CD4-positive, CD25-positive, alpha-beta regulatory T cell (primary cell): ENCODE measurements around the gene HSPA1B. TPM values are rescaled to one million over a fixed set of nuclear protein-coding genes. Genes with fewer than 3 reads are reported as not detected.
"Not testable (repeated sequence)": the region's sequence is repeated elsewhere in the genome, so short reads cannot be mapped to it uniquely, and the experiment has no call there.

ENCODE experiments used
- ATAC-seq, 2 donors: fragments of 150-1000 bp; cut with Tn5 transposase; one replicate each; pipeline ENCODE4 v1.10.0; 2021; ENCODE audit warnings: low read depth in 2 of 2, moderate number of reproducible peaks in 2 of 2, moderate library complexity in 1 of 2
- DNase-seq, 3 donors: peaks; one replicate each; pipeline versions ENCODE4 v3.0.0 to v3.0.0-alpha.2; 2012 to 2022; ENCODE audit warnings: mixed read lengths in 1 of 3
- H3K27ac ChIP-seq: one replicate; pipeline ENCODE4 v1.7.0; 2013; ENCODE audit warnings: mild to moderate bottlenecking, low read length; ENCODE audit not compliant: insufficient read depth, poor library complexity, severe bottlenecking
- H3K27me3 ChIP-seq: one replicate; pipeline ENCODE4 v1.7.0; 2013; ENCODE audit warnings: low read length; ENCODE audit not compliant: control insufficient read depth, insufficient read depth
- H3K36me3 ChIP-seq: one replicate; pipeline ENCODE4 v1.7.0; 2013; ENCODE audit warnings: mild to moderate bottlenecking, low read length, moderate library complexity; ENCODE audit not compliant: control insufficient read depth, insufficient read depth
- H3K4me1 ChIP-seq: 2 replicates; pipeline ENCODE4 v1.7.0; 2013; ENCODE audit warnings: mild to moderate bottlenecking, low read length; ENCODE audit not compliant: insufficient read depth, control insufficient read depth, poor library complexity, severe bottlenecking
- H3K4me3 ChIP-seq: one replicate; pipeline ENCODE4 v1.7.0; 2013; ENCODE audit warnings: low read depth, mild to moderate bottlenecking, low read length, moderate library complexity
- H3K9me3 ChIP-seq, 2 experiments: 1 replicate in 1 of 2; 2 replicates in 1 of 2; pipeline ENCODE4 v1.7.0; 2013; ENCODE audit warnings: low read length in 2 of 2, mild to moderate bottlenecking in 1 of 2, moderate library complexity in 1 of 2; ENCODE audit not compliant: control insufficient read depth in 2 of 2
- H3K27ac Mint-ChIP-seq, 3 donors: one replicate each; pipeline ENCODE4 v1.8.0; 2020 to 2022; ENCODE audit warnings: mild to moderate bottlenecking in 3 of 3, mixed read lengths in 3 of 3, moderate library complexity in 2 of 3
- H3K27me3 Mint-ChIP-seq: one replicate; pipeline ENCODE4 v1.8.0; 2022; ENCODE audit warnings: mild to moderate bottlenecking, mixed read lengths
- H3K36me3 Mint-ChIP-seq: one replicate; pipeline ENCODE4 v1.8.0; 2020; ENCODE audit warnings: mixed read lengths
- H3K4me1 Mint-ChIP-seq, 4 donors: one replicate each; pipeline ENCODE4 v1.8.0; 2020 to 2022; ENCODE audit warnings: mixed read lengths in 4 of 4, mild to moderate bottlenecking in 1 of 4
- H3K4me3 Mint-ChIP-seq, 4 donors: one replicate each; pipeline ENCODE4 v1.8.0; 2020 to 2022; ENCODE audit warnings: mild to moderate bottlenecking in 4 of 4, mixed read lengths in 4 of 4, moderate library complexity in 3 of 4
- H3K9me3 Mint-ChIP-seq, 7 donors: one replicate each; pipeline ENCODE4 v1.8.0; 2020 to 2022; ENCODE audit warnings: mixed read lengths in 7 of 7, mild to moderate bottlenecking in 3 of 7, moderate library complexity in 2 of 7
- polyA plus RNA-seq, 4 donors: library from polyadenylated mRNA; unstranded; fragments of 300-500 nt; fragmentation: Illumina TruSeq; gene quantifications; one replicate each; pipeline ENCODE4 v1.2.3, GENCODE V29; 2021
- total RNA-seq: library from RNA; stranded (reverse); gene quantifications from one replicate; pipeline ENCODE4 v1.2.3, GENCODE V29; 2022

The HSPA1B gene
- total and polyA plus RNA-seq, 5 donors from 2014 or later: 2.3 to 27.3 (median 3.1) TPM

DNA sequence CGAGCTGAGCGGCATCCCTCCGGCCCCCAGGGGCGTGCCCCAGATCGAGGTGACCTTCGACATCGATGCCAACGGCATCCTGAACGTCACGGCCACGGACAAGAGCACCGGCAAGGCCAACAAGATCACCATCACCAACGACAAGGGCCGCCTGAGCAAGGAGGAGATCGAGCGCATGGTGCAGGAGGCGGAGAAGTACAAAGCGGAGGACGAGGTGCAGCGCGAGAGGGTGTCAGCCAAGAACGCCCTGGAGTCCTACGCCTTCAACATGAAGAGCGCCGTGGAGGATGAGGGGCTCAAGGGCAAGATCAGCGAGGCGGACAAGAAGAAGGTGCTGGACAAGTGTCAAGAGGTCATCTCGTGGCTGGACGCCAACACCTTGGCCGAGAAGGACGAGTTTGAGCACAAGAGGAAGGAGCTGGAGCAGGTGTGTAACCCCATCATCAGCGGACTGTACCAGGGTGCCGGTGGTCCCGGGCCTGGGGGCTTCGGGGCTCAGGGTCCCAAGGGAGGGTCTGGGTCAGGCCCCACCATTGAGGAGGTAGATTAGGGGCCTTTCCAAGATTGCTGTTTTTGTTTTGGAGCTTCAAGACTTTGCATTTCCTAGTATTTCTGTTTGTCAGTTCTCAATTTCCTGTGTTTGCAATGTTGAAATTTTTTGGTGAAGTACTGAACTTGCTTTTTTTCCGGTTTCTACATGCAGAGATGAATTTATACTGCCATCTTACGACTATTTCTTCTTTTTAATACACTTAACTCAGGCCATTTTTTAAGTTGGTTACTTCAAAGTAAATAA is 10.2 kb upstream of the HSPA1B start:
- Histone ChIP-seq H3K27ac (peak overlapping the region; percentile 76), H3K4me1 (peaks cover 58% of the 10 kb centered on the region), H3K4me3 (peak overlapping the region; percentile 98)
- Mint-ChIP-seq H3K4me3 (peak overlapping the region; percentile 88 to 98 (median 95)), H3K4me1 (peaks cover 18 to 59% (median 38%) of the 10 kb centered on the region in 4 donors), H3K27ac (peak overlapping the region; percentile 81 to 90 (median 86))
- ATAC-seq (peak; percentile 50 to 54), DNase-seq (peak in 2 of 3 donors; percentile 74 to 78)
- not testable (repeated sequence) for H3K9me3 ChIP-seq, H3K36me3 ChIP-seq, H3K36me3 Mint-ChIP-seq, H3K27me3 ChIP-seq, H3K9me3 Mint-ChIP-seq, H3K27me3 Mint-ChIP-seq

DNA sequence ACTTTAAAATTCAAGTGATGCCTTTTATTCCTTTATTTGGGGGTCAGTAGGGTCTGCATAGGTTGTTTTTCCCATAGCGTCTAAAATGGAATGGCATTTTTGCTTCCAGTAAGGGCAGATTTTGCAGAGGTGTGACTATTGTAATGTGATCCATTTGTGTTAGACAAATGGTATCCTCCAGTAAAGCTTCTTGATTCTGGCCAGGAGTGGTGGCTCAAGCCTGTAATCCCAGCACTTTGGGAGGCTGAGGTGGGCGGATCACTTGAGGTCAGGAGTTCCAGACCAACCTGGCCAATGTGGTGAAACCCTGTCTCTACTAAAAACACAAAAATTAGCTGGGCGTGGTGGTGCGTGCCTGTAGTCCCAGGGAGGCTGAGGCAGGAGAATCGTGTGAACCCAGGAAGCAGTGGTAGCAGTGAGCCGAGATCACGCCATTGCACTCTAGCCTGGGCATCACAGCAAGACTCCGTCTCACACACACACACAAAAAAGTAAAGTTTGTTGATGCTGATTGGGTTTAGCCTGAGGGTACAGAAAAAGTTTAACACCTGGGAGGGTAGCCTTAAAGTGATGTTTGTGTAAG is 9.5 kb upstream of the HSPA1B start:
- not testable (repeated sequence) for H3K27me3 ChIP-seq, H3K36me3 Mint-ChIP-seq, H3K9me3 Mint-ChIP-seq, ATAC-seq, H3K36me3 ChIP-seq, H3K9me3 ChIP-seq, H3K27me3 Mint-ChIP-seq
- DNase-seq: peak in 1 of 3 donors; percentile 43
- Mint-ChIP-seq H3K4me3 (peak overlapping the region; percentile 88 to 98 (median 95)), H3K4me1 (peaks cover 15 to 59% (median 38%) of the 10 kb centered on the region in 4 donors), H3K27ac (peak overlapping the region; percentile 81 to 90 (median 86))
- peak overlapping the region; percentile 98 for H3K4me3 ChIP-seq
- peak overlapping the region; percentile 76 for H3K27ac ChIP-seq
- H3K4me1 ChIP-seq: peaks cover 58% of the 10 kb centered on the region

DNA sequence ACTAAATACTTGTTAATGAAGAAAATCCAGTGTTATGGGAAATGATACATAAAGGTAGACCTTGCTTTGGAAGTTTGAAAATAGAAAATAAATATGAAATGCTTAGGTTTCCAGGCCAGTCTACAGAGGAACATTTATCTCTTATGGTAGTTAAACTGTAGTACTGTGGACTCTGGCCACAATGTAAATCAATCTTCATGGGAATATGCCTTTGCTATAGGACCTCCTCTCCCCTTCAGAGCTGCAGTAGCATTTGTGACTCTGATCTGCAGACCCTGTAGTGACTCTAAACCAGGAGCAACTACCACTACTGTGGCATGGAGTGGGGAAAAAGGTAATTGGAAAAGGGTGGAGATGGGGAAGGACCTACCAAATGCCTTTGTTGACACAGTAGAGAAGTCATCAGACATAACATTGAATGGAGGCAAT is 7.7 kb upstream of the HSPA1B start:
- Histone ChIP-seq H3K4me1 (peaks cover 48% of the 10 kb centered on the region), H3K9me3 (no peaks in the 10 kb centered on the region), H3K27me3 (no peaks in the 10 kb centered on the region), H3K27ac (peak overlapping the region; percentile 48), H3K36me3 (no peaks in the 10 kb centered on the region), H3K4me3 (peak overlapping the region; percentile 67)
- Mint-ChIP-seq H3K36me3 (peaks cover 8% of the 10 kb centered on the region), H3K27me3 (no peaks in the 10 kb centered on the region), H3K9me3 (no peaks in the 10 kb centered on the region), H3K4me1 (peaks cover 12 to 53% (median 30%) of the 10 kb centered on the region in 4 donors), H3K27ac (peak overlapping the region in 2 of 3 donors; percentile 13 to 66), H3K4me3 (peak overlapping the region; percentile 70 to 98 (median 84))
- DNase-seq (no peak), ATAC-seq (no peak)

DNA sequence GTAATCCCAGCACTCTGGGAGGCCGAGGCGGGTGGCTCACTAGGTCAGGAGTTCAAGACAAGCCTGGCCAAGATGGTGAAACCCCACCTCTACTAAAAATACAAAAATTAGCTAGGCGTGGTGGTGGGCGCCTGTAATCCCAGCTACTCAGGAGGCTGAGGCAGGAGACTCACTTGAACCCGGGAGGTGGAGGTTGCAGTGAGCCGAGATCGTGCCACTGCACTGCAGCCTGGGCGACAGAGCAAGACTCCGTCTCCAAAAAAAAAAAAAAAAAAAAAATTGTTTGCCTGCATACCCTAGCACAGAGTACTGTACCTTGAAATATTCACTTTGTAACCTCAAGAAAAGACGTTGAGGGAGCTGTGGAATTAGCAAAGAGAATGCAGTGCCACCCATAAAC is 7.1 kb upstream of the HSPA1B start:
- H3K27ac ChIP-seq: peak overlapping the region; percentile 48
- not testable (repeated sequence) for H3K27ac Mint-ChIP-seq, H3K27me3 Mint-ChIP-seq, H3K36me3 ChIP-seq, H3K27me3 ChIP-seq, H3K36me3 Mint-ChIP-seq, ATAC-seq, DNase-seq, H3K9me3 ChIP-seq, H3K9me3 Mint-ChIP-seq
- peaks cover 12 to 58% (median 32%) of the 10 kb centered on the region in 4 donors for H3K4me1 Mint-ChIP-seq
- H3K4me3 ChIP-seq: peak overlapping the region; percentile 61
- H3K4me1 ChIP-seq: peaks cover 45% of the 10 kb centered on the region
- peak overlapping the region; percentile 94 to 98 (median 98) for H3K4me3 Mint-ChIP-seq

DNA sequence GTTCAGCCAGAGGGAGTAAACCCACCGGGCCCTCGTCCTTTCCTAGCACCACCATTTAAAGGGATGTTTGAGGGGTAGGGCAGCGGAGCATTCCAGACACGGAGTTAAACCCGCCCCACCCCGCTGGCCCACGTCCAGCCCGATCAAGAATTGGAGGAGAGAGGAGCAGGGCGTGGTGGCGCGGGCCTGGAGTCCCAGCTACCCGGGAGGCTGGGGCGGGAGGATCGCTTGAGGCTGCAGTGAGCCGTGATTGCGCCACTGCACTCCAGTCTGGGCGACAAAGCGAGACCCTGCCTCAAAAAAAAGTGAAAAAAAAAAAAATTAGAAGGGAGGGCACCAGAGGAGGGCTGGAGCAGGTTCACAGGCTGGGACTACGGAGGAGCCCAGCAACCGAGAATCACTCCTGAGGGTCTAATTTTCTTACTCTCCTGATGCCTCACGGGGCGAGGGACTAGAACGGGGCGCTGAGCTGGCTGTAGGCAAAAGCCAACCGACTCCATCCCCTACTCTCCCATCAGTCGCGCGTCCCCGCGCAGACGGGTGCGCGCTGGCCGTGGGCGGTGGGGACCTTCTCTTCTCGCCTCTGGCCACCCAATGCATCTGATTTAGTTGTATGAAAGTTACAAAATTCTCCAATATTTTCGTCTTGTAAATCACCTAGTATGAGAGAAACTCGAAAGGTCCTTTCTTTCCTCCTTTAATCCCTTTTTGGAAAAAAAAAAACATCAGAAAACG is 6.1 kb upstream of the HSPA1B start:
- H3K4me1 Mint-ChIP-seq: peaks cover 12 to 60% (median 35%) of the 10 kb centered on the region in 4 donors
- Histone ChIP-seq H3K4me1 (peaks cover 52% of the 10 kb centered on the region), H3K27me3 (no peaks in the 10 kb centered on the region), H3K36me3 (no peaks in the 10 kb centered on the region), H3K9me3 (no peaks in the 10 kb centered on the region), H3K27ac (peak overlapping the region; percentile 87), H3K4me3 (peak overlapping the region; percentile 92)
- peak in 1 of 2 donors; percentile 16 for ATAC-seq
- H3K27me3 Mint-ChIP-seq: no peaks in the 10 kb centered on the region
- peaks cover 8% of the 10 kb centered on the region for H3K36me3 Mint-ChIP-seq
- peak overlapping the region; percentile 91 to 100 (median 98) for H3K27ac Mint-ChIP-seq
- DNase-seq: peak in 1 of 3 donors; percentile 63
- peak overlapping the region; percentile 94 to 98 (median 98) for H3K4me3 Mint-ChIP-seq
- no peaks in the 10 kb centered on the region for H3K9me3 Mint-ChIP-seq

DNA sequence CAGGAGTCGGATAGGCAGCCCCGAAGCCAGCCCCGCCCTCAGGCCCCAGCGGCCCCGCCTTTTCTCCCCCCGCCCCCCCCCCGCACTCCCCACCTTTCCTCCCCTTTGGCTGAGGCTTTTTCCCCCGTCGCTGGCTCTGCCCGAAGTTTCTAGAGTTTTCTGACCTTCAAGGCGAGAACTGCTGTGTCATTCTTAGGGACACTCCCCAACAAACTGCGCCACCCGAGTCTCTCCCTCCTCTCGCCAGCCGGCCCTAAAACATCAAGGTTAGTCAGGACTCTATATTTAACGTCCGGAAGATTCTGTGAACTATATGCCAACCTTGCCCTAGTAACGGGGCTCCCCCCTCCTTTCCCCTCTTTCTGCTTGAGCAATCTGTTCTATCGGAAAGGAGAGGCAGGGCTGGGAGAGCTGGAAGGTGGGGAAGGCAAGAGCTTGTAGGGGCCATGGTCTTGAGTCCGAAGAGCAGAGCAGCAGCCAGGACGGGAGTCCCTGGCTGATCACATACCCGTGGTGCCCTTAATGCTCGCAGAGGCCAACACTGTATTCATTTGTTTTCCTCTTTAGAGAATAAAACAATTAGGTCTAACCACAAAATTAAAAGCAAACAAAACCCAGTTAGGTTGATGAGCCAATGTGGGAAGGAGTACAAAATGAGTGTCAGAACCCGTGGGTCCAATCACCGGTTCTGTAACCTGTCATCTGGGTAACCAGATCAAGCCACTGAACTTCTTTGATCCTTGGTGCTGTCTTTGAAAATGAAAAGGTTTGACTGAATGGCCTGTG is 5.3 kb upstream of the HSPA1B start:
- Mint-ChIP-seq H3K4me3 (peak overlapping the region; percentile 94 to 98 (median 98)), H3K4me1 (peaks cover 16 to 68% (median 39%) of the 10 kb centered on the region in 4 donors), H3K36me3 (peaks cover 8% of the 10 kb centered on the region), H3K27me3 (no peaks in the 10 kb centered on the region), H3K9me3 (no peaks in the 10 kb centered on the region), H3K27ac (peak overlapping the region; percentile 91 to 100 (median 98))
- Histone ChIP-seq H3K4me3 (peak overlapping the region; percentile 92), H3K27me3 (no peaks in the 10 kb centered on the region), H3K27ac (peak overlapping the region; percentile 87), H3K36me3 (no peaks in the 10 kb centered on the region), H3K9me3 (no peaks in the 10 kb centered on the region), H3K4me1 (peaks cover 58% of the 10 kb centered on the region)
- peak; percentile 61 to 76 (median 72) for DNase-seq
- peak; percentile 18 to 31 for ATAC-seq
